Smooth muscle cell of the brain vasculature (primary cell): ENCODE measurements around the gene ANKRD6.

Source experiments
- DNase-seq: peaks from one replicate; pipeline ENCODE4 v3.0.0-alpha.2; 2012; ENCODE audit warnings: low read depth, low spot score

The ANKRD6 gene

GRCh38 chr6:89413006-89413400, 19.9 kb upstream of the ANKRD6 start:
- DNase-seq: no peak

GRCh38 chr6:89414215-89414614, 18.7 kb upstream of the ANKRD6 start:
- DNase-seq: no peak

DNA sequence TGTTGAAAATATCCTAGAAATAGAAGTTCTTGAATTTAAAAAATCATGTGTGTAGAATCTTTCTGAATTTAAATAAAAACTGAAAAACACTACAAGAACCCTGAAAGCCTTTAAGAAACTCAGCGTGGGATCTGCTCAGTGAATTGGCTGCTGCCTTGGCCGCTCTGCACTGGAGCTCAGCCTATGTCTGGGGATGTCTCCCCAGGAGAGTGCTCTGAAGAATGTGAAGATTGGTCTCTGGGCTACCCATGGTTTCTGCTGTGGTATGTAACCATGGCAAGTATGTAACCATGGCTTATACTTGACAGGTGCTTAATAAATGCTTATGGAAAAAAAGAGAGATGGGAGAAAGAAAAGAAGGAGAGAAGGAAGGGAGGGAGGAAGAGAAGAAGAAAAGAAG, 17.8 kb upstream of the ANKRD6 start:
- DNase-seq: no peak

DNA sequence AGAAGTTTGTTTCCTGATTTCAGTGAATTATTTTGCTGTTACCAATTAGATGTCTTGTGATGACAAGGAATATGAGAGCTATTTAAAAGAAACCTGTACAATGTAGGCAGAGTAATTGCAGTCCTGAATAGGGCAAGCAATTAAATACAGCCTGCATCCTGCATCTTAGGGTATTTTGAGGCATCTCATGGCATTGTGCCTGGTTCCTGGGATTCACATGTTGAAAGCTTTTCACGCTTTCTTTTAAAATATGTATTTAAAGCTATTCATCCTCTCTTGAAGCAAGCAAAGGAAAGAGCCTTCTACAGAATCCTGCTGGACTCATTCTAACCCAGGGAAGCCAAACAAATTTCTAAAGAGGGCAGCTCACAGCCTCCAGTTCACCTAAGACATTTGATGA, 16.2 kb upstream of the ANKRD6 start:
- no peak for DNase-seq

DNA sequence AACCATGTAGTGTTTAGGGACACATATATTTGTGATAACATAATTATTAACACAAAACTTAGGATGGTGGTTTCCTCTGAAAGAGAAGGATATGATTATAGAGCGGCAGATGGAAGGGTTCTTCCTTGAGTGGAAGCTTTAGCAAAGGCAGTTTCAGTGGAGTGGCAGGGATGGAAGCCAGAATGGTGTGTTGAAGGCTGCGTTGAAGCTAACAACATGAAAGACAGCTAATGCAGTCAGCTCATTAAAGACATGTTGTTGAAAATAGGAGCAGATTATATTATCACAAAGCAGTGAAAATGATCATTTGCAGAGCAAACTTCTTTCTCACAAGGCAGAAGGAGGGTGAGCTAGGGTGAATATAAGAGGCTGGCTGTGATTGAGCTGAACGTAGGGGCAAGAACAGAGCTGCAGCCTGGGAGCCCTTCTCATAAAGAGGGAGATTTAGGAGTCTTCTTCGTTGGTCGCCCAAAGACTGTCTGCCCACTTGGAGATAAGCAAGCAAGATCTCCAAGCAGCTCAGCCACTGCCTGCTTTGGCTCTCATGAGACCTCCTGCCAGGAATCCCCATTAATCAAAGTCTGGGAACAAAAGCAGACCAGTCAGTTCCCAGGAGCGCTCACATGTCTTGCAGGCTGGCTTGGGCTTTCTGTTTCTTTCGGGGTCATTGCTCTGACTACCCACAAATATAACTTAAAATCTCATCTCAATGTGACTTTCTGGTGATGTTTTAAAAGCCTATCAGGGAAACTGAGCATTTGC, 2.6 kb upstream of the ANKRD6 start:
- no peak for DNase-seq

DNA sequence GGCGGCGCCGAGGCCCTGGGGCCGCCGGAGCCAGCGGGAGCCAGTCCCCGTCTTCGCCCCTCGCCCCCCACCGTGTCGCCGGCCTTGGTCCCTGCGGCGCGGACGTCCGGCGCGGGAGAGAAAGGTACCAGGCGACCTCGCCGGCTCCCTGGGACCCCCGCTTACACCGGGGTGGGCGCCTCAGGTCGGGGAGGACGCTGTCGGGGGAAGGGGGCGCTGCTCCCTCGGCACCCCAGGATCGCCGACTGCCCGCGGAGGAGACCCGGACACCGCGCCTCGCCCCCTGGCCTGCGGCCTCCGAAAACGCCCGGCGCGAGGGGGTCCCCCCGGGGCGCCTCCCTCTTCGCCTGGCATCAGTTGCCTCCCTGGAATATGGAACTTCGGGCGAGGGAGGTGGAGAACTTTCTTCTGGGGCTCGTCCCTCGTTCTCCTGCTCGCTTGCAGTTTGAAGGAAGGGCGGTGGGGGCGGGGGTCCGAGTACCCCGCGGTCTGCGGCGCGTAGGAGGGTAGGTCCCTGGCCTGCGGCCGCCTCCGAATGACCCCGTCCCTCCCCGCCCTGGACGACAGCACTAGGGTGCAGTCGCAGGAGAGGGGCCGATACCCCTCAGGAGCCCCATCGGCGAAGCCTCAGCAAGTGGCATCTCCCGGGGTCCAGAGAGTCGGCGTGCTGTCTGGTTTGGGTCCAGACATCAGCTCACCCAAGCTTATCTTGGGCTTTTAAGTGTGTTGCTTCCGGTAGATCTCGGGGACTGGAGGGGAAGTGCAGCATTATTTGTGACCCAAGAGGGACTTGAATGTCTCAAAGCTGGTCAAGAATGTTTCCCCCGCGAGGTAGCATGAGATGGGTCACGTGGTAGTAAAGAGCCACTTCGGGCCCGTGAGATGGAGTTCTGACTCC, 549 bp downstream of the ANKRD6 start:
- no peak for DNase-seq

DNA sequence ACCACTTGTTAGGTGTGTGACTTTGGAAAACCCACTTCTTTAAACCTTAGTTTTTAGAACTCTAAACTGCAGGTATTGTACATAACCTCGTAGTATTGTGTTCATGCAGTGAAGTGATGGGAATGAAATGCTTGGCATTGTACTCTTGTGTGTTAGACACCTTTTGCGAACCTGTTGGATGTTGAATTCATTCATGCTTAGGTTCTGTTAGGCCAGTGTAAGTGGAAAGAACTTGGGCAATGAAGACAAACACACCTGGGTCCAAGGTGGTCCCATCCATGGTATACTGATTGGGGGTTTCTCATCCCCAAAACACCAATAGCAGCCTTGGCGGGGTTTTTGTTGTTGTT, 1.2 kb downstream of the ANKRD6 start:
- DNase-seq: no peak

- DNase-seq: no peak
Observed at GRCh38 chr6:89434954-89435353, 2.0 kb downstream of the ANKRD6 start.

DNA sequence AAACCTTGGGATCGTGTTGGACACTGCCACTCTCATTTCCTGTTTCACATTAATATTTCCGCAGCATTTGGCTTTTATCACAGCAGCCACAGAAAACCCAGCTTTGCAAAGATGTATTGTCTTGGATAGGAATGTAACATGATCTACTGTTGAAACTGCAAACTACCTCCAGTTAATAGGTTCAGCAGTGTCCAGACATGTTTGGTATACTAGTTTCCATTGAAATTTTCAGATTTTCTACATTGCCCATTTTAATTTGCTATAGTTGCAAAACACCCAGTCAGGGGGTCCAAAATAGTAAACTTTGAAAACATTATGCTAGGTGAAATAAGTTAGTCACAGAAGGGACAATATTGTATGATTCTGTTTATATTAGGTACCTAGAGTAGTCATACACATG, 3.3 kb downstream of the ANKRD6 start:
- DNase-seq: no peak

DNA sequence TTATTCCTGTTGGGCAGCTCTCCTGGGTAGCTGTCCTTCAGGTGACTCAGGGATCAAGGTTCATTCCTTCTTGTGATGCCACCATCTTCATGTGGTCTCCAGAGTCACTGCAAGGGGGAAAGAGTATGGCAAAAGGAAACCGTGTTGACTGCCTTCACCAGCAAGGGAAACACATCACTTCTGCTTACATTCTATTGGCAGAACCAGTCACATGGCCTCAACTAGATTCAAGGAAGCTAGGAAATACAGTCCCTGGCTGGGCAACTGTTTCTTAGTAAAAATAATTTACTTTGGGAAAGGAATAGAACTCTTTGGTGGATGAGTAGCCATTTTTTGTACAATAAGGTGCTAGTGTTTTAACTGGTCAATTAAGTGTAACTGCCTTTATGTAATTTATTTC, 5.3 kb downstream of the ANKRD6 start:
- no peak for DNase-seq

GRCh38 chr6:89439014-89439413, 6.1 kb downstream of the ANKRD6 start:
- no peak for DNase-seq

- DNase-seq: no peak
Observed at GRCh38 chr6:89440200-89440599, 7.2 kb downstream of the ANKRD6 start.

DNA sequence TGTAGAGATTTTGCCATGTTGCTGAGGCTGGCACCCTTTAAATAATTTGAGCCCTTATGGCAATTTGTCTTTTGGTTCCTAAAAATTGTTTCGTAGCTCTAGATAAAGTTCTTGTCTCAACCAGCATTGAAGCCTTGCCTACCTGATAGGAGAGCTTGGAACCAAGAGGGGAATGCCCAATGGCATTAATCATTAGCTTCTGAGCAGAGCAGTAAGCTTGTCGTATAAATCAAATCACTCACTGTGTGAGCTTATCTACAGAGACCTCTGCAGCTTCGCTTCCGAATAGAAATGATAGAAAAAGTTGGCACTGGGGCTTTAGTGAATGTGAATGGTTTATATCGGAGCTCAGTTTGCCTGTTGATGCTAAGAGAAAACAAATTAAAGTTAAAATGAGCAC, 10.7 kb downstream of the ANKRD6 start:
- DNase-seq: no peak

DNA sequence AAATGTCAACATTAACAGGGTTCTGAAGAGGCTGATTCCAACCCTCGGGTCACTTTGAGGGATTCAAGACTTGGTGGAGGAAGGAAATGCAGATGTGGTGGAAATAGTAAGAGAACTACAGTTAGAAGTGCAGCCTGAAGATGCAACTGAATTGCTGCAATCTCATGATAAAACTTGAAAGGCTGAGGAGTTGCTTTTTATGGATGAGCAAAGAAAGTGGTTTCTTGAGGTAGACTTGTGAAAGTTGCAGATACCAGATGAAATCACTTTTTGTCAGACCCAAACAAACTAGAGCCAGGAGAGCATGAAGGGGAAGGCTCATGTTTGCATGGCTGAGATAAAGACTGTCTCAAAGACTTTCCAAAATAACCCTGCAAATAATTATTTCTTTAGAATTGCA, 16.2 kb downstream of the ANKRD6 start:
- DNase-seq: no peak

DNA sequence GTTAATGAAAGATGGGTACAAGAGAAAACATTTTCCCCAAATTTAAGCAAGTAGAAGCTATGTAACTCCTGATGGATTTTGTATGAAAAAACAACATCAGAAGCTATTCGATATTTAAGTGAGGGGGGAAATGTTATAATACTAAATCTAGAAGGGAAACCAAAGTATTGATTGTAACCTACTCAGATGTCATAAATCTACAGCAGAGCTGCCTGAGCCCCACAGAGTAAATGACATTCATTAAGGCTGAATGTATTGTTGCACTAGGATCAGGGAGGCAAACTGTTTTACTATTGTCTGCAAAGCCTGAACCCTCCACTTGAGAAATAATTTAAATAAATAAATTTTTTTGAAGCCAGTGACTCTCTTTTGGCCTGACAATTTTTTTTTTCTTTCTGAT, 19.3 kb downstream of the ANKRD6 start:
- no peak for DNase-seq

- DNase-seq: no peak
Observed at GRCh38 chr6:89454300-89454699, 21.3 kb downstream of the ANKRD6 start.

DNA sequence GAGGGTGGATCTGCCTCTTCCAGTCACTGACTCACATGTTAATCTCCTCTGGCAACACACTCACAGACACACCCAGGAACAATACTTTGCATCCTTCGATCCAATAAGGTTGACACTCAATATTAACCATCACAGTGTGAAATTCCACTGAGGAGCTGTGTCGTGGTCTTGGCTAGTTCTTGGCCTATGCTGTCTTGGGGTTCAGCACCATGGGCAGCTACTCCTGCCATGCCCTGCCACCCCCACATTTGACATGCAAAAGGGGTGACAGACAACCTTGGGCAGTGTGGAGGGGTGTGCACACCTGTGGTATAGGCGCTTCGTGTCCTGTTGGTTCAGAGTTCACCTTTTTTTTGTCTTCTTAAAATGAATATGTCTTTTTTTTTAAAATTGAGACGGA, 25.8 kb downstream of the ANKRD6 start:
- DNase-seq: no peak

GRCh38 chr6:89459501-89459900, 26.5 kb downstream of the ANKRD6 start:
- no peak for DNase-seq

- no peak for DNase-seq
Observed at GRCh38 chr6:89460713-89461112, 27.8 kb downstream of the ANKRD6 start.

DNA sequence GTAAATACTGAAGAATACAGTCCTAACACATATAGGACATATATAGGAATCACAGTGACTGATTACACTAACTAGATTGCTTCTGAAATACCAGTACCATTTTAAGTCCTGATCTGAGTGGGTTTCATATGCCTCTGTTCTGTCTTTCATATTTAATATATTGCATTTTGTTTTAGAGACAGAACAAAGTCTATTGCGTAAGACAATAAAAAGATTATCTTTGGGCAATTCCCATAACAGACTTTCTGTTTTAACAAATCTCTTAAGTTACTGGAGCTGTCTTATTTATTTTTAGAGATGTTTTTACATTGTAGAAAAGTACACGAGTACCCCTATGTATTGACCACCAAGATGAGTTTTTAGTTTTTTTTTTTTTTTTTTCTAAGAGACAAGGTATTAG, 29.6 kb downstream of the ANKRD6 start:
- DNase-seq: no peak

- no peak for DNase-seq
Observed at GRCh38 chr6:89464295-89464694, 31.3 kb downstream of the ANKRD6 start.

DNA sequence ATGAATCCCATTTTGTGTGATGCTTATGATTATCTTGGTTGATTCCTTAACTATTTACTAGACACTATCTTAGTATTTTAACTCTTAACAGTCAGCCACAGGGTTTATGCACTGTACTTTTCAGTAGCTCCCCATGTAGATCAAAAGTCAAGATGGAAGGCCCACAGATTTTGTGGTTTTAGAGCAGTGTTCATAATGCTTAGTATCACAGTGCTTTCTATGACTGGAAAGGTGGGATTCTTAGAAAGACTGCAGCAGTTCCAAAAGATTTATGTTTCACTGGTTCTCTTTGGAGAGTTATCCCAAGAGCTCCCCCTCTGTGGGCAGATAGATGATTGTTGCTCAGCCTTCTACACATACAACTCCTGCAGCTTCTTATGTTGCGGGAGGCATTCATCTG, 34.5 kb downstream of the ANKRD6 start:
- no peak for DNase-seq

DNA sequence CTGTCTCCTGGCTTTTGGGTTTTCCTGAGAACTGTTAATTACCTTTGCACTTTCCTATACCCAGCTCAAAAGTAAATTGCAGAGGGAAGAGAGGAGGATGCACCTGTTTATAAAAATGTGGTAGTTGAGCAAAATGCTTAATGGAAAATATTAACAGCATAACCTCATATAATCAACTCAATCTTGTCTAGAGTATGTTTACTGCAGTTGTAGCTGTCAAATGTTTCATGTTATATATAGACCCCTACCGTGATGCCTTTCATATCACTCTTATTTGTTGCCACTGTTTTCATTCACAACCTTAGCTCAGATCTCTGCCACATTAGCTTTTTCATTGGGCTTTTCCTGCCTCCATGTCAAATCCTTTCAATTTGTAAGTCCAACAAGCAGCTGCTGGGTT, 36.0 kb downstream of the ANKRD6 start:
- DNase-seq: no peak
